ENCODE measurements around the gene SYAP1. TPM values are rescaled to one million over a fixed set of nuclear protein-coding genes. Genes with fewer than 3 reads are reported as not detected.

SYAP1 gene
- total RNA-seq, 1 experiment from 2014 or later = 18.5 TPM

- no peak for TF ChIP-seq MXD4 (CRISPR knock-in tag; IDR thresholded peaks at IDR 0.05; ENCODE audit: borderline replicate concordance)
Measured at GRCh38 chrX:16748425-16748824, 29.0 kb downstream of the SYAP1 start (continued).

- no peak for ATAC-seq
- CTCF ChIA-PET = no interaction called here
- H3K9me3 Mint-ChIP-seq = no peaks in the 10 kb centered on the region
Measured at GRCh38 chrX:16750136-16750535, 30.7 kb downstream of the SYAP1 start.

More at GRCh38 chrX:16750136-16750535, 30.7 kb downstream of the SYAP1 start:
- TF ChIP-seq EMX1 (CRISPR knock-in tag; IDR thresholded peaks at IDR 0.05) = no peak
- TF ChIP-seq ZBTB43 (CRISPR knock-in tag; IDR thresholded peaks at IDR 0.05) = no peak
- no peak for TF ChIP-seq ATF3 (CRISPR knock-in tag; conservative IDR thresholded peaks at IDR 0.05)
- TF ChIP-seq PRDM15 (CRISPR knock-in tag; IDR thresholded peaks at IDR 0.05) = no peak
- no peak for TF ChIP-seq ATF1 (CRISPR knock-in tag; IDR thresholded peaks at IDR 0.05)
- TF ChIP-seq FOXK1 (CRISPR knock-in tag; IDR thresholded peaks at IDR 0.05) = no peak
- TF ChIP-seq SMAD4 (CRISPR knock-in tag; IDR thresholded peaks at IDR 0.05) = no peak
- TF ChIP-seq ATF2 (CRISPR knock-in tag; IDR thresholded peaks at IDR 0.05; ENCODE audit: borderline replicate concordance, low read depth) = no peak
- no peak for TF ChIP-seq HMGXB4 (CRISPR knock-in tag; IDR thresholded peaks at IDR 0.05)
- TF ChIP-seq CREM (CRISPR knock-in tag; IDR thresholded peaks at IDR 0.05) = no peak
- no peak for TF ChIP-seq STAT6 (CRISPR knock-in tag; conservative IDR thresholded peaks at IDR 0.05; ENCODE audit: low read depth)
- H3K27ac Mint-ChIP-seq = no peak overlapping the region
- H3K4me1 Mint-ChIP-seq = no peaks in the 10 kb centered on the region
- no peaks in the 10 kb centered on the region for H3K27me3 Mint-ChIP-seq (ENCODE audit: low read depth)
- POLR2A ChIA-PET = no interaction called here
- no peak for DNase-seq (ENCODE audit: low spot score)
- H3K4me3 Mint-ChIP-seq = no peak overlapping the region
- peaks cover 41% of the 10 kb centered on the region for H3K36me3 Mint-ChIP-seq
